ENCODE data around the gene WBP11.

DNA sequence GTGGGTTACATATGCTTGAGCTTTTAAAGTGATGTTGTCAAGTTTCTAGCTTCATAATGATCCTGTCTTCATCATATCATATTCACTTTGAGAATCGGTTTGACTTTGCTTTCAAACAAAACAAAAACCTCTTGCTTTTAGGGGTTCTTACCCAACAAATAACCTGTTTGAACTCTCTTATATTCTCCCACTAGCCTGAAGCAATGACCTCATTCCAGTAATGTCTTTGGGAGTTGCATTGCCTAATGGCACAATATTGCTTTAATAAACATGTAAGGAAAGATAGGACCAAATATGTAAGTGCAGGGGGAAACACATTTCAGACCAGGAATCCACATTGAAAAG lies 27.7 kb downstream of the WBP11 start:
- no peak for TF ChIP-seq POLR2A (IDR thresholded peaks at IDR 0.05; ENCODE audit: low read depth, low read length)
- no peak for TF ChIP-seq TAF1 (IDR thresholded peaks at IDR 0.05; ENCODE audit: borderline replicate concordance, low read depth, low read length)

Measured in GM12892 (cell line).